Ecto neural progenitor cell (in vitro differentiated cells): ENCODE measurements around the gene KLF12.
A peak's percentile ranks its signal among the peaks of the same experiment; 100 is the strongest.

ENCODE experiments used
- DNase-seq: peaks from one replicate; pipeline ENCODE4 v3.0.0-alpha.2; 2018; ENCODE audit warnings: low spot score

The KLF12 gene

GRCh38 chr13:74134777-74135325 is 647 bp upstream of the KLF12 start:
- no peak for DNase-seq

DNA sequence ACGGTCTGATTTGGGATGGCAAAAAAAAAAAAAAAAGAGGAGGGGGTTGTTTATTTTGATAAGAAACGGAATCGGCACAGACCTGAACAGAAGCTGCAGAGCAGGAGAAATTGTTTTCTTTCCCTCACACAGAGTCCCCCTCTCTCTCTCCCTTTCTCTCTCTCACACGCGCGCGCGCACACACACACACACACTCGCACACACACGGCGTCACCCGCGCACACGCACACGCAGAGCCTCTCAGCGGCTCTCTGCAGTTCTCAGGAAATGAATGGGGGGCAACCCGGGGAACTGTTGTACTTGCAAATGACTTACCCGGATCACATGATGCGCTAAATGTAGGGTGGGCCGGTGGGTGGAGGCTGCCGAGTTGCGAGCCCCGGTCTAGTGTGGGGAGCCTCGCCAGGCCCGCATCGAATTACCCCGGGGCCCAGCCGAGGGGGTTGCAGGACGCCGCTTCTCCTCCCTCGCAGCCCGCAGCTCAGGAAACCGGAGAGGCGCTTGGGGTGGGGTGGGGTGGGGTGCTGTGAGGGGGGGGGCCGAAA is 475 bp downstream of the KLF12 start:
- peak; percentile 90 for DNase-seq

DNA sequence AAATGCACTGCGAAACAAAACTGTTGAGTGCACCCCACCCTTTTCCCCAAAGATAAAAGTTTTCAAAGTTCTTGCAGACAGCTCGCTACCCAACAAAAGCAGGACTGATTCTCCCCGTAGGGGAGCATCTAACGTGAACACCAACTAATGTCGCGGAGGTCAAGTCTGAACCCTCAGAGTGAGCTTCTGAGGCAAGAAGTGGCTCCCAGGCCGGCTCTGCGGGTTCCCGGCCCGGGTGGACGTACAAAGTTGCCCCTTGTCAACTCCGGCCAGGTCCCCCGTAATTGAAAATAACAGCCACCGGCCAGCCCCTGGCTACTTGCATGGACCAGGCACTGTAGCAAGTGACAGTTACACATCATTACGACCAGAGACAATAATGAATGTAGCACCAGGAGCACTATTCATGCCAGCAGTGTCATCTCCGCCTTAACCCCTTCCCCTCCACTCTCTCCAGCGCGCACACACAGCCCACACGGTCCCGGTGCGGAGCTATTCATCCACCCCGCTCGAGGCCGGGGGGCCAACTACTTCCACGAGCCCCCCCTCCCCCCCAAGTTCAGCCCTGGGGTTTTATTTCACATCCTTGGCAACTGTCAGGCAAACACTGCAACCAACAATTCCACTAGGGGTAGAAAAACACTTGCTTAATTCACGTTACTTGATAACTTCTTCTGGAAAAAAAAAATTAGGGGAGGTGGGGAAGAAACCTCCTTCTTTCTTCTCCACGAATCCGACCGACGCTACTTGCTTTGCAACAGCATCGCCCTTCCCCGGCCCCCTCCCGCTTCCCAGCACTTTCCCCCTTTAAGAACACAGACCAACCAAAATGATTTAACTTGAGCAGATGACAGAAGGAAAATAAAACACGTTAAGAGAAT is 1.2 kb downstream of the KLF12 start:
- DNase-seq: peak; percentile 62

DNA sequence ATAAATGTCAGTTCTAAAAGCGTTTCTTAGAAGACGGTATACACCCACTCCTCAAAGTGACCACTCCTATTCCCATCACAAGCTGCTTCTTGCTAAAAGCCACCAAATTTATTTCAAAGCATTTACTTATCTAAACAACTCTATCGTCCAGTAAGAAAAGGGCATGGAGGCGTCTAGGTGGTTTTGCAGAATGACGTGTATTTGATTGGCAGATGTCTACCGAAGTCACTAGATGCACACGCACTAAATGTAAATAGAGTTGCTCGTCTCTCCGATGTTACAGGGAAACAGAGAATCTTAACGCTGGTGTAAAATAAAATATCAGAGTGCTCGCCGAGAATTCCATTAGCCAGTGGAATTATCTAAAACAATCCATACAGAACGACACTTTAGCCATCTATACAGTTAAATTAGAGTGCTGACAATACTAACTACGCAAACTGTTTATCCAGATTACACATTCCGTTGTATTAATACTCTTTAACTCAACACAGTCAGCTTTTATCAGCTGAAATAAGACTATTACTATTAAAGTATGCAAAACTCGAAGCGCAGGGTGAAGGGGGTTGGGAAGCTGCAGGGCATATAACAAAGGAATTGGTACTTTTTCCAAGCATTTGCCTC is 1.9 kb downstream of the KLF12 start:
- DNase-seq: no peak

GRCh38 chr13:74131227-74131626 is 3.0 kb downstream of the KLF12 start:
- no peak for DNase-seq

DNA sequence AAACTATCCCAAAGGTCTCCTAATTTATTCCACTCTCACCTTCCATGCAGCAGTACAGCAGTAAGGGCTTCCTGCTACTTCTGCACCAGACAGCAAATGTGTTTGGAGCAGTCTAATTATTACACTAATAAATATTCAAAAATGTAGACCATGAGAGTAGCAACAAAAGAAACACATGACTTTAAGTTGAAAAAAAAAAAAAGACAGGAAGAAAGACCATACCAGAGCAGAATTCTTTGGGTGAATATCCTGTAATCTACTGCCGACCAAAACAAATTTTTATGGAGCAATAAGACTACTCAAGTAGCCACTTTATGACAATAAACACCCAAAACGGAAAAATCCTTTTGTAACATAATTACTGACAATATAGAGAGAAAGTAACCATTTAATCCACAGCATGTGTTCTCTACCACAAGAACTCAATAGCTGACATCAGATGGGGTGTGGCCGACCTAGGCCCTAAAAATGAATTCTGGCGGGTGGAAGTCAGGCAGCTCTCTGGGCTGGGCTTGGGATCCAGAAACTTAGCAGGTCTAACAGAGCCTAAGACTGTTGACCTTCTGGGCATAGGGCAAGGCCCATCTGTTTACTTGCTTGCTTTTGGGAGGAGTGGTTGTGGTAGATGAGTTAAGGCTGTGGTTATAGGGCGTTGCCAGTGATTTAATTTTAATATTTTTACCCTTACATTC is 4.6 kb downstream of the KLF12 start:
- DNase-seq: no peak

GRCh38 chr13:74128156-74128767 is 5.9 kb downstream of the KLF12 start:
- no peak for DNase-seq

DNA sequence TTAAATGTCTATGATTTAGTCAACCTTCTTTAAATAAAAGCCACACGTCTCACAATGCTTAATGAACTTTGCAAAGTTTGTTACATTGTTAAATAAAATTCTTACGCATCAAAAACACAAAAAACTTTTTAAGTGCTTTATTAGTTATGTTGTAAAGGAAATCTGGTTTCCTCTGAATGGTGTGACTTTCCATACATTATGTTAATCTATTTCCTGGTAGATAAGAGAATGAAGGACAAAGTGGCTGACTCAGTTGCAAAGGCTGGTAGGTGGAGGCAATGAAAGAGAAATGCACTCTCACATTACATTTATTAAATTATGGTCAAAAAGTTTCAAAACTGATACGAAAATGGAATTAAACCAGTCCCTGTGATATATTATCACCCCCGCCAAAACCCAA is 15.9 kb downstream of the KLF12 start:
- no peak for DNase-seq

GRCh38 chr13:74117207-74117705 is 16.9 kb downstream of the KLF12 start:
- DNase-seq: no peak

GRCh38 chr13:74115133-74115532 is 19.1 kb downstream of the KLF12 start:
- DNase-seq: no peak

DNA sequence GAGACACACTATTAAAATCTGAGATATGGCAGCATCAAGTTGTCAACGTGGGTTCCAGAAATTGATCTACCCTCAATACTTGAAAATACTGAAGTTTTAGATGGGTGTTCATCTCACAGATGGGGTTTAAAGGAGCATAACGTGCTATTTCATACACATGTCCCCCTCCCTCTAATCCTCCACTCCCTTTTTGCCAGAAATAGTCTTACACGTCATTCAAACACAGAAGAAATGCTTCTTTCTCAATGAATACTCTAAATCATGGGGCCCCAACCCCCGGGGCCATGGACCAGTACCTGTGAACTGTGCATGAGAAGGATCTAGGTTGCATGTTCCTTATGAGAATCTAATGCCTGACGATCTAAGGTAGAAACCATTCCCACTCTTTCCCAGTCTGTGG is 19.6 kb downstream of the KLF12 start:
- DNase-seq: no peak

GRCh38 chr13:74114202-74114601 is 20.0 kb downstream of the KLF12 start:
- DNase-seq: no peak

DNA sequence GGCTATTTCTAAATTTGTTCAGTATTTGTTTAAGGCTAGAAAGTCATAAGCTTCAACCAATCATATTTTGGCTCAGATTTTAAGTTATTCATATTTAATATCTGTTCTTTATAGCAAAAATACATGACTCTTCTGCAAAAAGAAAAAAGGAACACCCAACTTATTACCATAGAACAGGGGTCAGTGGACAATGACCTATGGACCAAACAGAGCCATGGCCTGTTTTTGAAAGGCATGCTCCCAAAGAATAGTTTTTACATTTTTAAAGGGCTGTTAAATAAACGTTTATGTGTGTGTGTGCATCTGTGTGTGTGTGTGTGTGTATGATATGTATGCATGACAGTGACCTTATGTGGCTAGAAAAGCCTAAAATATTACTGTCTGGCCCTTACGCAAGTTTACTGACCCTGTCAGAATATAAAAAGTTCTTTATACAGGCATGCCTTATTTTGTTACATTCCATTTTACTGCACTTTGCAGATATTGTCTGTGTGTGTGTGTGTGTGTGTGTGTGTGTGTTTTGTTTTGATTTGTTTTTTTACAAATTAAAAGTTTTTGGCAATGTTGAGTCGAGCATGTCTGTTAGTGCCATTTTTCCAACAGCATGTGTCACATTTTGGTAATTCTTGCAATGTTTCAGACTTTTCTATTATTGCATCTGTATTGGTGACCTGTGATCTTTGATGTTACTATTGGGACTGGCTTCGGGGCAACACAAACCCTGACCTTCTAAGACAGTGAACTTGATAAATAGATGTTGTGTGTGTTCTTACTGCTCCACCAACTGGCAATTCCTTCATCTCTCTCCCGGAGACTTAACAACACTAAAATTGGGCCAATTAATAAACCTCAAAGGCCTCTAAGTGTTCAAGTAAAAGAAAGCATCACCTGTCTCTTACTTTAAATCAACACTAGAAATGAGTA is 22.0 kb downstream of the KLF12 start:
- no peak for DNase-seq

GRCh38 chr13:74111399-74111798 is 22.8 kb downstream of the KLF12 start:
- no peak for DNase-seq

GRCh38 chr13:74110053-74110452 is 24.2 kb downstream of the KLF12 start:
- DNase-seq: no peak

GRCh38 chr13:74107598-74107997 is 26.6 kb downstream of the KLF12 start:
- no peak for DNase-seq

GRCh38 chr13:74105871-74106270 is 28.3 kb downstream of the KLF12 start:
- no peak for DNase-seq

GRCh38 chr13:74104661-74105275 is 29.4 kb downstream of the KLF12 start:
- DNase-seq: no peak

GRCh38 chr13:74103970-74104555 is 30.1 kb downstream of the KLF12 start:
- no peak for DNase-seq

GRCh38 chr13:74103196-74103595 is 31.0 kb downstream of the KLF12 start:
- DNase-seq: no peak
